ENCODE results near the gene PROSER3. TPM values are rescaled to one million over a fixed set of nuclear protein-coding genes. Genes with fewer than 3 reads are reported as not detected.

Gene PROSER3
- total RNA-seq, 4 donors from 2014 or later = 8.2 to 34.3 (median 13.2) TPM

GRCh38 chr19:35780717-35781116, 22.7 kb downstream of the PROSER3 start:
- Histone ChIP-seq H3K36me3 (peaks cover 0 to 3% of the 10 kb centered on the region in 2 donors), H3K27ac (no peak overlapping the region), H3K4me1 (peaks cover 0 to 1% of the 10 kb centered on the region in 2 donors), H3K4me3 (replicated peaks in 1 of 3) (no peak overlapping the region), H3K9me3 (no peaks in the 10 kb centered on the region), H3K27me3 (no peaks in the 10 kb centered on the region)
- no peak for DNase-seq
- WGBS, 2 donors = 93 to 97% methylated on average over 14 to 18 of the region's 20 CpGs
- intact Hi-C loops (cut with DNase I) = no loop called here
- TF ChIP-seq CTCF (IDR thresholded peaks at IDR 0.05) (no peak), POLR2A (IDR thresholded peaks at IDR 0.05) (no peak)

GRCh38 chr19:35781650-35782049, 23.7 kb downstream of the PROSER3 start:
- H3K36me3 ChIP-seq = peaks cover 0 to 3% of the 10 kb centered on the region in 2 donors

GRCh38 chr19:35782589-35782988, 24.6 kb downstream of the PROSER3 start:
- H3K36me3 ChIP-seq = peaks cover 0 to 3% of the 10 kb centered on the region in 2 donors
- no peaks in the 10 kb centered on the region for H3K27me3 ChIP-seq
- intact Hi-C loops (cut with DNase I) = no loop called here
- no peak for DNase-seq
- no peaks in the 10 kb centered on the region for H3K9me3 ChIP-seq
- no peak overlapping the region for H3K4me3 ChIP-seq (replicated peaks in 1 of 3)
- H3K27ac ChIP-seq = no peak overlapping the region
- WGBS, 2 donors = 90 to 97% methylated on average over 12 of the region's 12 CpGs
- TF ChIP-seq CTCF (IDR thresholded peaks at IDR 0.05) (no peak), POLR2A (IDR thresholded peaks at IDR 0.05) (no peak)
- no peaks in the 10 kb centered on the region for H3K4me1 ChIP-seq

More at GRCh38 chr19:35781650-35782049, 23.7 kb downstream of the PROSER3 start:
- H3K4me1 ChIP-seq = no peaks in the 10 kb centered on the region
- no peak overlapping the region for H3K27ac ChIP-seq
- no peak for DNase-seq
- TF ChIP-seq CTCF (IDR thresholded peaks at IDR 0.05) = no peak
- TF ChIP-seq POLR2A (IDR thresholded peaks at IDR 0.05) = no peak
- H3K4me3 ChIP-seq (replicated peaks in 1 of 3) = no peak overlapping the region
- intact Hi-C loops (cut with DNase I) = no loop called here
- H3K9me3 ChIP-seq = no peaks in the 10 kb centered on the region
- 82 to 91% methylated on average over 9 of the region's 9 CpGs for WGBS, 2 donors
- no peaks in the 10 kb centered on the region for H3K27me3 ChIP-seq

GRCh38 chr19:35783469-35784434, 25.8 kb downstream of the PROSER3 start:
- H3K4me1 ChIP-seq = no peaks in the 10 kb centered on the region
- no peak overlapping the region for H3K4me3 ChIP-seq (replicated peaks in 1 of 3)
- DNase-seq = no peak
- TF ChIP-seq POLR2A (IDR thresholded peaks at IDR 0.05) = no peak
- TF ChIP-seq CTCF (IDR thresholded peaks at IDR 0.05) = no peak
- intact Hi-C loops (cut with DNase I) = no loop called here
- H3K27ac ChIP-seq = no peak overlapping the region
- 84 to 87% methylated on average over 28 of the region's 28 CpGs for WGBS, 2 donors
- H3K27me3 ChIP-seq = no peaks in the 10 kb centered on the region
- H3K9me3 ChIP-seq = no peaks in the 10 kb centered on the region
- peaks cover 0 to 3% of the 10 kb centered on the region in 2 donors for H3K36me3 ChIP-seq
